Activated CD4-positive, alpha-beta T cell treated with anti-CD3 and anti-CD28 coated beads, Interleukin-2, amount 50 U/mL, for 1 hour (primary cell): ENCODE data around the gene PANK1.
A peak's percentile ranks its signal among the peaks of the same experiment; 100 is the strongest.
"Not testable (repeated sequence)": the region's sequence is repeated elsewhere in the genome, so short reads cannot be mapped to it uniquely, and the experiment has no call there.

Experiments used
- DNase-seq: peaks from one replicate; pipeline ENCODE4 v3.0.0-alpha.2; 2020

Gene PANK1

GRCh38 chr10:89651205-89651915, 6.3 kb upstream of the PANK1 start:
- no peak for DNase-seq

GRCh38 chr10:89649051-89649450, 4.0 kb upstream of the PANK1 start:
- DNase-seq: no peak

GRCh38 chr10:89648074-89648473, 3.0 kb upstream of the PANK1 start:
- no peak for DNase-seq

GRCh38 chr10:89646889-89647657, 2.0 kb upstream of the PANK1 start:
- no peak for DNase-seq

GRCh38 chr10:89645742-89646172, 715 bp upstream of the PANK1 start:
- no peak for DNase-seq

- DNase-seq: no peak
Observed at GRCh38 chr10:89644691-89644966, 413 bp downstream of the PANK1 start.

GRCh38 chr10:89643812-89644690, 991 bp downstream of the PANK1 start:
- peak; percentile 49 for DNase-seq

GRCh38 chr10:89643431-89643811, 1.6 kb downstream of the PANK1 start:
- no peak for DNase-seq

GRCh38 chr10:89642193-89642592, 2.8 kb downstream of the PANK1 start:
- DNase-seq: no peak

GRCh38 chr10:89640241-89640640, 4.8 kb downstream of the PANK1 start:
- DNase-seq: no peak

GRCh38 chr10:89639326-89639725, 5.7 kb downstream of the PANK1 start:
- no peak for DNase-seq

GRCh38 chr10:89637113-89637512, 7.9 kb downstream of the PANK1 start:
- DNase-seq: no peak

- DNase-seq: no peak
Observed at GRCh38 chr10:89634637-89635036, 10.4 kb downstream of the PANK1 start.

GRCh38 chr10:89633484-89633883, 11.6 kb downstream of the PANK1 start:
- no peak for DNase-seq

GRCh38 chr10:89632824-89633223, 12.2 kb downstream of the PANK1 start:
- DNase-seq: no peak

- no peak for DNase-seq
Observed at GRCh38 chr10:89627830-89628229, 17.2 kb downstream of the PANK1 start.

- no peak for DNase-seq
Observed at GRCh38 chr10:89625041-89625765, 19.8 kb downstream of the PANK1 start.

GRCh38 chr10:89624020-89624419, 21.0 kb downstream of the PANK1 start:
- DNase-seq: no peak

- no peak for DNase-seq
Observed at GRCh38 chr10:89622151-89622550, 22.9 kb downstream of the PANK1 start.

GRCh38 chr10:89621438-89621837, 23.6 kb downstream of the PANK1 start:
- DNase-seq: no peak

- DNase-seq: not testable (repeated sequence)
Observed at GRCh38 chr10:89620296-89620695, 24.7 kb downstream of the PANK1 start.

GRCh38 chr10:89615824-89616223, 29.2 kb downstream of the PANK1 start:
- DNase-seq: no peak

GRCh38 chr10:89615112-89615511, 29.9 kb downstream of the PANK1 start:
- DNase-seq: no peak
